ENCODE measurements around the gene ST3GAL4.

DNA sequence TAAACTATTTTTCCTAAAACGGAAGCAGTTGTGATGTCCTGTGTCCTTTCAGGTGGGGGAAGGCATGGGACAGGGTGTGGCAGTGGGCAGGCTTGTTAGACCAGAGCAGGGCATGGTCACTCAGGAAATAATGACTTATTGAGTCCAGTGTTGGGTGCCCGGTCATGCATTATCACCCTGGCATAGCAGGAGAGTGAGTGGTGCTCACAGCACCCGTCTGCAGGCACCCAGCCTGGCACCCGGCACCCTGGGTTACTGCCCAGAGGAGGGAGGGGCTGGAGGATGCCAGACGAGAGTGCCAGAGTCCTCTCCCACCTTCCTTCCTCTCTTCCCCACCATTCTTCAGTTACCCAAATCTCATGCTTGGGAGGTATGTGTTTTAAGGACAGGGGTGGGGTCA is 59.1 kb downstream of the ST3GAL4 start:
- TF ChIP-seq, protein P1, sequence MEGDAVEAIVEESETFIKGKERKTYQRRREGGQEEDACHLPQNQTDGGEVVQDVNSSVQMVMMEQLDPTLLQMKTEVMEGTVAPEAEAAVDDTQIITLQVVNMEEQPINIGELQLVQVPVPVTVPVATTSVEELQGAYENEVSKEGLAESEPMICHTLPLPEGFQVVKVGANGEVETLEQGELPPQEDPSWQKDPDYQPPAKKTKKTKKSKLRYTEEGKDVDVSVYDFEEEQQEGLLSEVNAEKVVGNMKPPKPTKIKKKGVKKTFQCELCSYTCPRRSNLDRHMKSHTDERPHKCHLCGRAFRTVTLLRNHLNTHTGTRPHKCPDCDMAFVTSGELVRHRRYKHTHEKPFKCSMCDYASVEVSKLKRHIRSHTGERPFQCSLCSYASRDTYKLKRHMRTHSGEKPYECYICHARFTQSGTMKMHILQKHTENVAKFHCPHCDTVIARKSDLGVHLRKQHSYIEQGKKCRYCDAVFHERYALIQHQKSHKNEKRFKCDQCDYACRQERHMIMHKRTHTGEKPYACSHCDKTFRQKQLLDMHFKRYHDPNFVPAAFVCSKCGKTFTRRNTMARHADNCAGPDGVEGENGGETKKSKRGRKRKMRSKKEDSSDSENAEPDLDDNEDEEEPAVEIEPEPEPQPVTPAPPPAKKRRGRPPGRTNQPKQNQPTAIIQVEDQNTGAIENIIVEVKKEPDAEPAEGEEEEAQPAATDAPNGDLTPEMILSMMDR (conservative IDR thresholded peaks at IDR 0.05; ENCODE audit: low read length) = no peak
- TF ChIP-seq EZH2phosphoT487 (IDR thresholded peaks at IDR 0.05; ENCODE audit: borderline replicate concordance, low read depth, low read length) = no peak

Measured in OCI-LY7 (cell line).